ENCODE measurements around the gene KRTAP25-1. TPM values are rescaled to one million over a fixed set of nuclear protein-coding genes. Genes with fewer than 3 reads are reported as not detected.

KRTAP25-1 gene
- total RNA-seq, 2 donors from 2014 or later: not detected

- DNase-seq (ENCODE audit: low spot score): no peak
- no peak overlapping the region for H3K4me3 ChIP-seq
- H3K36me3 ChIP-seq: no peaks in the 10 kb centered on the region
- H3K9me3 ChIP-seq: peaks cover 0 to 8% of the 10 kb centered on the region in 2 donors
- H3K27ac ChIP-seq: no peak overlapping the region
- H3K27me3 ChIP-seq: no peaks in the 10 kb centered on the region
- TF ChIP-seq CTCF (IDR thresholded peaks at IDR 0.05): no peak
- no peaks in the 10 kb centered on the region for H3K4me1 ChIP-seq
These were observed 15.8 kb upstream of the KRTAP25-1 start for GRCh38 chr21:30305136-30305535.

GRCh38 chr21:30282850-30283249 lies 6.5 kb downstream of the KRTAP25-1 start, which contains the start of gene KRTAP24-1:
TSS of gene KRTAP24-1 (minus strand) at chr21:30282950. CDS start at chr21:30282932, 18 bp downstream.
- Histone ChIP-seq H3K4me3 (no peak within 1 kb of the TSS), H3K27me3 (no peaks in the 10 kb centered on the region), H3K9me3 (no peaks in the 10 kb centered on the region), H3K36me3 (no peaks in the 10 kb centered on the region), H3K4me1 (no peaks in the 10 kb centered on the region), H3K27ac (no peak within 1 kb of the TSS)
- no peak for DNase-seq (ENCODE audit: low spot score)
- no peak for TF ChIP-seq CTCF (IDR thresholded peaks at IDR 0.05)

GRCh38 chr21:30271611-30272010 lies 17.7 kb downstream of the KRTAP25-1 start:
- Histone ChIP-seq H3K27me3 (no peaks in the 10 kb centered on the region), H3K27ac (no peak overlapping the region), H3K4me3 (no peak overlapping the region), H3K9me3 (no peaks in the 10 kb centered on the region), H3K4me1 (no peaks in the 10 kb centered on the region), H3K36me3 (no peaks in the 10 kb centered on the region)
- TF ChIP-seq CTCF (IDR thresholded peaks at IDR 0.05): no peak
- no peak for DNase-seq (ENCODE audit: low spot score)

- Histone ChIP-seq H3K9me3 (no peaks in the 10 kb centered on the region), H3K27ac (no peak overlapping the region), H3K4me1 (no peaks in the 10 kb centered on the region), H3K36me3 (no peaks in the 10 kb centered on the region), H3K4me3 (no peak overlapping the region), H3K27me3 (no peaks in the 10 kb centered on the region)
- no peak for DNase-seq (ENCODE audit: low spot score)
- no peak for TF ChIP-seq CTCF (IDR thresholded peaks at IDR 0.05)
These were observed 18.2 kb downstream of the KRTAP25-1 start for GRCh38 chr21:30271156-30271555.

- no peak overlapping the region for H3K27ac ChIP-seq
- no peaks in the 10 kb centered on the region for H3K9me3 ChIP-seq
- no peaks in the 10 kb centered on the region for H3K27me3 ChIP-seq
- H3K36me3 ChIP-seq: no peaks in the 10 kb centered on the region
- TF ChIP-seq CTCF (IDR thresholded peaks at IDR 0.05): no peak
- no peak overlapping the region for H3K4me3 ChIP-seq
- no peak for DNase-seq (ENCODE audit: low spot score)
- H3K4me1 ChIP-seq: no peaks in the 10 kb centered on the region
These were observed 19.3 kb downstream of the KRTAP25-1 start for GRCh38 chr21:30269803-30270530.
